Mucosa of rectum (tissue), 2 donors: ENCODE measurements around the gene CIDEB.

Experiments used
- H3K27ac ChIP-seq, 2 donors: one replicate each; pipeline ENCODE4 v1.7.0; 2013; ENCODE audit warnings: inconsistent platforms in 2 of 2, low read depth in 2 of 2, low read length in 2 of 2
- H3K27me3 ChIP-seq, 2 donors: one replicate each; pipeline ENCODE4 v1.7.0; 2013; ENCODE audit warnings: low read length in 2 of 2; ENCODE audit not compliant: control insufficient read depth in 2 of 2, insufficient read depth in 2 of 2
- H3K36me3 ChIP-seq, 2 donors: one replicate each; pipeline ENCODE4 v1.7.0; 2013; ENCODE audit warnings: low read length in 2 of 2; ENCODE audit not compliant: control insufficient read depth in 2 of 2, insufficient read depth in 2 of 2
- H3K4me1 ChIP-seq, 2 donors: one replicate each; pipeline ENCODE4 v1.7.0; 2013; ENCODE audit warnings: low read length in 2 of 2, mild to moderate bottlenecking in 1 of 2; ENCODE audit not compliant: control insufficient read depth in 2 of 2, insufficient read depth in 2 of 2
- H3K4me3 ChIP-seq, 2 donors: one replicate each; pipeline ENCODE4 v1.7.0; 2013; ENCODE audit warnings: low read length in 2 of 2
- H3K9ac ChIP-seq, 2 donors: one replicate each; pipeline ENCODE4 v1.7.0; 2013; ENCODE audit warnings: low read length in 2 of 2, low read depth in 1 of 2, mild to moderate bottlenecking in 1 of 2
- H3K9me3 ChIP-seq, 2 donors: one replicate each; pipeline ENCODE4 v1.7.0; 2013; ENCODE audit warnings: low read length in 2 of 2; ENCODE audit not compliant: control insufficient read depth in 2 of 2
- donor health status: healthy.
- donor health status: Normal muscosa, but diverticular disease.

CIDEB gene

DNA sequence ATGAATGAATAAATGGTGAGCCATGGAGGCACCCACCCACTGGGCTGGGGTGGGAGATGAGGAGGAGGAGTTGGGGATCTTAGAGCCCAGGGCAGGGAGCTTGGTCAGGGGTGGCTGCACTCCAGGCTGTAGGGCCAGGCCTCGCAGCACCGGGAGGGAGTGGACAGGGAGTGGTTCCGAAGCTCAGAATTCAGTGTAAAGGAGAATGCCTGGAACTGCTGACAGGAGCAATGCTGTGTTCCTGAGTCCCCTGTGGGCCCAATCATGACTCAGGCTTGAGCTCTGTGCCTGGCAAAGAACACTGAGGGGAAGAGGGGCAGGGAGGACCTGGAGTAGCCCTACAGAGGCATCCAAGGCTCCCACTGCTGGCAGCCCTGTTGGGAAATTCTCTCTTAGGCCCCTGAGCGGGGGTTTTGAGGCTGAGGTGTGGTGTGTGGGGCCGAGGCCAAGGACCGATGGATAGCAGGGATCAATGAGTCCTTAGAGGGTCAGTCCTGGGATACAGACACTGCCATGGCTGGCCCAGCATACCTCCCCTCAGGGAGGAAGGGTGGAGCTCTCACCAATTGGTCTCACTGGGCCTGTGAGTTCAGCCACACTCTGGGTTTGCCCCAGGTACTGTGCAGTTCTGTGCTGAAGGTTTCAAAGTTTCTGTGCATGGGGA is 26.8 kb downstream of the CIDEB start:
- H3K27me3 ChIP-seq, result no peaks in the 10 kb centered on the region
- no peak overlapping the region for H3K27ac ChIP-seq
- H3K9ac ChIP-seq, result no peak overlapping the region
- peaks cover 0 to 8% of the 10 kb centered on the region in 2 donors for H3K4me1 ChIP-seq
- no peaks in the 10 kb centered on the region for H3K36me3 ChIP-seq
- no peaks in the 10 kb centered on the region for H3K9me3 ChIP-seq
- H3K4me3 ChIP-seq, result no peak overlapping the region

DNA sequence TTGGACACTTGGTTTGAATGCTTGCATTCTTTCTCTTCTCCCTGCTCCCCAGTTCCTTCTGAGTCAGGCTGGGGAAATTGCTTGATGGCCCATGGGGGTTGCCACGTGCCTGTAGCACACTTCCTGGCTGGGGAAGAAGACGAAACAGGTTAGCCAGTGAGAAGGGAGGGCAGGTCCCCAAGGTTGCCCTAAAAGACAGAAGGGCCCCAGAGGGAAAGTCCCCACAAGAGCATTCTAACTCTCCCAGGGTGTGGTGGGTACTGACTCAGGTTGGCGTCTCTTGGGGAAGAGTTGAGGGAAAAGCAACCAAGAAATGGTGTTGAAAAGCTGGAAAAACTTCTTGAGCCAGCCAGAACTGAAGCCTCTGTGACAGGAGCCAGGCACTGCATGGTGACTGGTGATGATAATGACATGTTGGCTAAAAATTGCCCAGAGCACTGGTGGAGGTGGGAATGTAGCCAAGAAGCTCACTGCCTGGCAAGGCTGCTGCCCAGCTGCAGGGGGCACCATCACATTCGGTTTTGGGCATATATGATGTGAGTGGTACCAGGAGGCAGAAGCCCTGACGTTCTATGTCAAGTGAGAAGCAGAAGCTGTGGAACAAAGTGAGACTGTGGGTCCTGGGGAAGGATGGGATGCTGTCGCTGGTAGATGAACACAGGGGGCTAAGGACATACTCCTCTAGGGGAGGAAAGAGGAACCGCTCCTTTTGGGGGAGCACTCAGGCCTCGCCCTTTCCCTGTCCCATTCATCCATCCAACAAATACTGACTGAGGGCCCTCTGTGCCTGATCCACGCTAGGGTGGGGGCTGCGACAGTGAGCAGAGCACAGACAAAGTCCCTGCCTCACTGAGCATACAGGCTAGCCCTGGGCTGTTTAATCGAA is 28.2 kb downstream of the CIDEB start:
- no peak overlapping the region for H3K4me3 ChIP-seq
- peaks cover 0 to 8% of the 10 kb centered on the region in 2 donors for H3K4me1 ChIP-seq
- H3K27me3 ChIP-seq, result no peaks in the 10 kb centered on the region
- no peaks in the 10 kb centered on the region for H3K9me3 ChIP-seq
- no peak overlapping the region for H3K27ac ChIP-seq
- H3K9ac ChIP-seq, result no peak overlapping the region
- H3K36me3 ChIP-seq, result no peaks in the 10 kb centered on the region

DNA sequence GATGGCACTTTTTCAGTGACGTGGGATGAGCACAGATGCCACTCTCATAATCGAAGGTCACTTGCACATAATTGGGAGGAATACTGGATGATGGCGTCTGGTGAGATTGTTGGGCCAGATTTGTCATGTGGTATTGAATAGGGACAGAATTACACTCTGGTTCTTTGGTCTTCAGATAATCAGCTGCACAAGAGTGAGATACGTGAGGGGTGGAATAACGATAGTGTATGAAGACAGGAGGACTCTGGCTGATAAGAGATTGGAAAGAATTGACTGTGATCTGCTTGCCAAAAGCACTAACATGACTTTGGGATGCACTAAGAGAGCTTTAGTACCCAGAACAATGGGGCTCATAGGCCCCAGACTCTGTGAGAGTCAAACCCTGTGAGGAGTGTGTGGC is 29.4 kb downstream of the CIDEB start:
- Histone ChIP-seq H3K4me3 (no peak overlapping the region), H3K9me3 (no peaks in the 10 kb centered on the region), H3K9ac (no peak overlapping the region), H3K4me1 (peaks cover 0 to 8% of the 10 kb centered on the region in 2 donors), H3K36me3 (no peaks in the 10 kb centered on the region), H3K27me3 (no peaks in the 10 kb centered on the region), H3K27ac (no peak overlapping the region)

DNA sequence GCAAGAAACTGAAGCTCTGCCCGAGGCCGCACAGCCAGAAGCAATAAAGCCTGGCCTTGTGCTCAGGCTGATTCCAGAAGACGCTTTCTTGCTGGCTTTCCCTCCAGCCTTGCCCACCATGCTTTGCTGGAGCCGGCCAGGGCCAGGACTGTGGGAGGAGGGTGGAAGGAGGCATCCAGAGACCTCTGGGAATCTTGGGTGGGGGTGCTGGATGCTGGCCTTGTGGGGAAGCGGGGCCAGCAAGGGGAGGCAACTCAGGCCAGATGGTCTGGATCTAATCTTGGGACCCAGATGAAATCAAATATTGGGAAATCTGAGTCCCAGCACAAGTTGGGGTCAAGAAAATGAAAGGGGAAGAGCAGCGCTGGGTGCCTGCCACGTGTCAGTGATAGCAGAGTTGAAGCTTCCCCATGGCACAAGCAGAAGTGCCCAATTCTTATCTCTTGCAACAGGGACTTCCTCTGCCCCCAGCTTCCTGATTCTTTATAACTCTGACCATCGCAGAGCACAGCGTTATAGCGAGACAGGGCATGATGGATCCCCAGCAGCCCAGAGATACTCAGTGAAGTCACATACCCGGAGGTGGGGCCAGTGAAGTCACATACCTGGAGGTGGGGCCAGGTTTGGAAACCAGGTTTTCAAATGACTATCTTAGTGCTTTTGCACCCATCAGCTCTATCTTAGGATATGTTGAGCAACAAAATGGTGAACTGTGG is 30.0 kb downstream of the CIDEB start:
- Histone ChIP-seq H3K9me3 (no peaks in the 10 kb centered on the region), H3K4me1 (peaks cover 0 to 8% of the 10 kb centered on the region in 2 donors), H3K4me3 (no peak overlapping the region), H3K9ac (no peak overlapping the region), H3K27ac (no peak overlapping the region), H3K27me3 (no peaks in the 10 kb centered on the region), H3K36me3 (no peaks in the 10 kb centered on the region)

DNA sequence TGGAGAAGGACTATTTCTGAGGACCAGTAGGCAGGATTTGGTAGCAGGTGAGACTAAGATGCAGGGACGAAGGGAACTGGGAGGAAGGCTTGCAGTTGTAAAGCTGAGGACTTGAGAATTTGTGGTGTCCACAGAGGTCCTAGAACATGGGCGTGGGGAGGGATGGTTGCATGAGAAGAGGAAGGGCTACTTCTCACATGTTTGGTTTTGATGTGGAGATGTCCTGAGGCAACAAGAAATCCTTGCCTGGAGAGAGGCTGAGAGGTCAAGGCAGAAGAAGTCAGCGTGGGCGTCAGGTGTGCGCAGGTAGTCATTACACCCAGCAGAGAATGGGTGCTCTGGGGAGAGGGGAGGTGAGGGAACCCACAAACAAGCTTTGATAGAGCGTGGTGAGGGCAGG is 30.7 kb downstream of the CIDEB start:
- Histone ChIP-seq H3K27me3 (no peaks in the 10 kb centered on the region), H3K27ac (no peak overlapping the region), H3K4me1 (peaks cover under 1 to 8% of the 10 kb centered on the region in 2 donors), H3K4me3 (no peak overlapping the region), H3K9me3 (no peaks in the 10 kb centered on the region), H3K9ac (no peak overlapping the region), H3K36me3 (no peaks in the 10 kb centered on the region)

DNA sequence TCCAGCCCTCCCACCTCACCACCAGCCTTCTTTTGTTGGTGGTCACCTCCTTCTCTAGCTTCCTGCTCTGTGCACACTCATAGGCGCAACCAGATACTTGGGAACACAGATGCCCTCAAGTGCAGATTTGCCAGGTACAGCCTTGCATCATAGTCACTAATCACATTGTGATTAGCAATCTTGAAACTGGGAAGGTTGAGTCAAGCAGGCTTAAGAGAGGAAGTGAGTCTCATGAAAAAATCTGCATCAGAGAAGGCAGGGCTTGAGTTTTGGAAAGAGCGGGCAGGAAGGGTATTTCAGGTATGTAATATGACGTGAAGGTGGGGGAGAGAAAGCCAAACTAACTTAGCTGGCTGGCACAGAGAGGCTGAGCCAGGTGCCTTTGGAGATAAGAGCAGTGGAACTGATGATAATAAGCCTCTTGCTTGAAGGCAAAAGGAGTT is 33.7 kb downstream of the CIDEB start:
- Histone ChIP-seq H3K9me3 (no peaks in the 10 kb centered on the region), H3K27ac (peak overlapping the region in 1 of 2 donors; percentile 17), H3K4me1 (peaks cover 10 to 13% of the 10 kb centered on the region in 2 donors), H3K4me3 (no peak overlapping the region), H3K27me3 (no peaks in the 10 kb centered on the region), H3K9ac (peak overlapping the region in 1 of 2 donors; percentile 10), H3K36me3 (peaks cover 3 to 4% of the 10 kb centered on the region in 2 donors)

DNA sequence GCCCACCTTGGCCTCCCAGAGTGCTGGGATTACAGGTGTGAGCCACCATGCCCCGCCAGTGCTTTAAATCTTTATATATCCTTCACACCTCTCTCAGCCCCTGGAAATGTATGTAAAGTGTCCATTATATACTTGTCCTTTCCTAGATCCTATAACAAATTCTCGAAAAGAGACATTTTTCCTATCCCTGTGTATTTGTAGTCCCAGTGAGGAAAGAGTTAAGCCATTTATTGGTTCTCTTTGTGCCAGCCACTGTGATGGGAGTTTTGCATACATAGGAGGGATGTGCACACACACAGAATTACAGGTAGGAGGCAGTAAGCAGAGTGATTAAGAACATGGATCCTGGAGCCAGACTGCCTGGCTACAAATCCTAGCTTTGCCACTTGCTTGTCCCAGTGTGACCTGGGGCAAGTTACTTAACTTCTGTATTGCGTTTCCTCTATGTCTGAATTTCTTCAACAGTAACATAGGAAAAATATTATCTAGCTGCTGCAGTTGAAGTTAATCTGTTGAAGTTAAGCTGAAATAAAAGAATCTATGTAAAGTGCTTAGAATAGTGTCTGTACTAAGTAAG is 34.3 kb downstream of the CIDEB start:
- H3K27ac ChIP-seq, result peak overlapping the region in 1 of 2 donors; percentile 17

DNA sequence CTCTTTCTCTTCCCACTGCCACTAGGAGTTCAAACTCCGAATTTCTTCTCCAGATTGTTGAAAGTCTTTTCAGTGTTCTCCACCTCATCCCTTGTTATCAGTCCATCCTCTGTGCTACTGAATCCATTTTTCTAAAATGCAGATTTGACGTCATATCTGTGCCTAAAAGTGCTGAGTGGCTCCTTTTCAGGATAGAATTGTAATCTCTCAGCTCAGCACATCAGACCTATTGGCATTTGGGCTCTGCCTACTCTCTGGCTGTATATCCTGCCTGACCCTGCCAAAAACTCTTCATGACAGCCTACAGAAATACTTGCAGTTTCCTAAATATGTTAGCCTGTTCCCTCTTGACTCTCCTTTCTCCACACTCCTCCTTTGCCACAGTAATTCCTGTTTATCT is 35.3 kb downstream of the CIDEB start:
- peaks cover 11 to 14% of the 10 kb centered on the region in 2 donors for H3K36me3 ChIP-seq
- no peak overlapping the region for H3K9ac ChIP-seq
- no peak overlapping the region for H3K27ac ChIP-seq
- H3K4me3 ChIP-seq, result no peak overlapping the region
- H3K9me3 ChIP-seq, result no peaks in the 10 kb centered on the region
- no peaks in the 10 kb centered on the region for H3K27me3 ChIP-seq
- H3K4me1 ChIP-seq, result peaks cover 8 to 10% of the 10 kb centered on the region in 2 donors

More for the DNA sequence above, 34.3 kb downstream of the CIDEB start:
- H3K4me1 ChIP-seq, result peaks cover 10 to 13% of the 10 kb centered on the region in 2 donors
- no peaks in the 10 kb centered on the region for H3K27me3 ChIP-seq
- H3K4me3 ChIP-seq, result no peak overlapping the region
- no peak overlapping the region for H3K9ac ChIP-seq
- H3K36me3 ChIP-seq, result peaks cover 9 to 10% of the 10 kb centered on the region in 2 donors
- no peaks in the 10 kb centered on the region for H3K9me3 ChIP-seq

DNA sequence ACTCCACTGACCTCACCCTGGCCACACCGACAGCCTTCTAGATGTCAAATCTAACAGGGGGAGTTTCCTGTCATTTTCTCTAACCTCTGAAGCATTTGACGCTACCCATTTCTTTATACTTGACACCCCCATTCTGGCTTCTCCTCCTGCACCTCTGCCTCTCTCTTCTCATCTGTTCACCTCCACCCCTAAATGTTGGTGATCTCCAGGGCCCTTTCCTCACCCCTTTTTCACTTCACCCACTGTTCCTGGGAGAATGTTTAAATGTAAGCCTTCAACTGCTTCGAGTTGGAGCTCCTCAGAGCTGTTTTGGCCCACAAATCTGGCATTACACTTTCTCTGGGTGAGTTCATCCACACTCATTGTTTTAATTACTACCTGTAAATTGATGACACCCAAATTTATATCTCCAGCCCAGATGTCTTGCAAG is 35.9 kb downstream of the CIDEB start:
- Histone ChIP-seq H3K4me1 (peaks cover 5 to 10% of the 10 kb centered on the region in 2 donors), H3K4me3 (peak overlapping the region; percentile 95 to 98)

More for the DNA sequence above, 35.9 kb downstream of the CIDEB start:
- Histone ChIP-seq H3K27ac (peak overlapping the region; percentile 97 to 98), H3K9ac (peak overlapping the region; percentile 95 to 97), H3K9me3 (no peaks in the 10 kb centered on the region), H3K27me3 (no peaks in the 10 kb centered on the region), H3K36me3 (peaks cover 18 to 20% of the 10 kb centered on the region in 2 donors)
